Measurements from ENCODE around the gene PXDN. TPM values are rescaled to one million over a fixed set of nuclear protein-coding genes. Genes with fewer than 3 reads are reported as not detected.

The PXDN gene
- total and polyA plus RNA-seq, 10 of the 15 experiments (the other 5 are each of a cell fraction or from before 2014, with no cell fraction given) = 0.12 to 0.69 (median 0.23) TPM; not detected in 5

DNA sequence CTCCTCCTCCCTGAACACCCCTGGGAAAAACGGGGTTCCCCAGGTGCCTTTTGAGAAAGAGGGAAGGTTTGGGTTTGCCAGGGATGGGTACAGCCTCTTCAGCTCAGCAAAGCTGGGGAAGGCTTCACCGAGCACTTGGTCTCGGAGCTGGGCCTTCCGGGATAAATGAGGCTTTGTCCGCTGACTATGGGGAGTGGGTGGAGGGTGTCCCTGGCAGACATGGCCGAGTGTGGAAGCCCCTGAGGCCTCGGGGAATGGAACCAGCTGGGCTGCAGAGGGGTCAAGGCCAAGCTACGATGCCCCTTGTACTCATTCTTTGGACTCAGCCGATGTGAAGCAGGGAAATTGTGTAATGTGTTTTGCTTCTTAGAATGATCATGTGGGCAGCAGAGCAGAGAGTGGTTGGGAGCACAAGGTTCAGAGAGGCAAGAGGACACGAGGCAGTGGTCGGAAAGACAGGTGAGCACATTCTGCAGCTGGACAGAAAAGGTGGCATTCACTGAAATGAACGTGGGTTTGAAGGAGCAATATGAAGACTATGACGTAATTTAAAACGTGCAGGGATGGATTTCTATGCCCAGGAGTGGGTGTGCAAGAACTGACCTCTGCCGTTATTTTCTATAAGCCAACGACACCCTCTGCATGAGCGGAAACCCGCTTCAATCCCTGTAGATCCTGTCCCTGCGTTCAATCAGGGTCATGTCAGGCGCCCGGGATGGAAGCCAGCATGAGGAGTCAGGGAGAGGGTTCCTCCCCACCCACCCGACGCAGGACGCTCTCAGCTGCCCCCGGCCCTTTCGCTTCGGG, 142.6 kb downstream of the PXDN start:
- Histone ChIP-seq H3K4me1 (ENCODE audit: control insufficient read depth, insufficient read depth, low read length) (no peaks in the 10 kb centered on the region), H4K20me1 (ENCODE audit: control insufficient read depth, insufficient read depth) (no peaks in the 10 kb centered on the region), H3K9ac (ENCODE audit: control insufficient read depth, insufficient read depth, low read length) (no peak overlapping the region), H3K4me3 (no peak overlapping the region), H3K36me3 (ENCODE audit: control insufficient read depth in 2 of 2, insufficient read depth in 2 of 2, low read length in 1 of 2) (no peaks in the 10 kb centered on the region), H3K27ac (ENCODE audit: control insufficient read depth, insufficient read depth) (no peak overlapping the region), H2AFZ (ENCODE audit: control insufficient read depth, low read depth, low read length) (no peak overlapping the region), H3K27me3 (replicated peaks in 1 of 2; ENCODE audit: control insufficient read depth in 2 of 2, insufficient read depth in 2 of 2, low read length in 1 of 2) (no peaks in the 10 kb centered on the region), H3K4me2 (ENCODE audit: control insufficient read depth, insufficient read depth) (no peak overlapping the region), H3K79me2 (ENCODE audit: control insufficient read depth, insufficient read depth, low read length) (no peaks in the 10 kb centered on the region), H3K9me3 (replicated peaks; ENCODE audit: control insufficient read depth, insufficient read depth, low read length) (no peaks in the 10 kb centered on the region; the same call in 2 of the 3 replicates)
- POLR2A ChIA-PET = no interaction called here
- TF ChIP-seq, protein P1, sequence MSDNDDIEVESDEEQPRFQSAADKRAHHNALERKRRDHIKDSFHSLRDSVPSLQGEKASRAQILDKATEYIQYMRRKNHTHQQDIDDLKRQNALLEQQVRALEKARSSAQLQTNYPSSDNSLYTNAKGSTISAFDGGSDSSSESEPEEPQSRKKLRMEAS (IDR thresholded peaks at IDR 0.05; ENCODE audit: low read depth, low read length) = no peak
- TF ChIP-seq SP1 (IDR thresholded peaks at IDR 0.05; ENCODE audit: low read depth, low read length) = no peak
- TF ChIP-seq ZNF622 (IDR thresholded peaks at IDR 0.05) = no peak
- no peak for TF ChIP-seq FOXM1 (IDR thresholded peaks at IDR 0.05; ENCODE audit: low read depth, low read length)
- TF ChIP-seq HCFC1 (IDR thresholded peaks at IDR 0.05; ENCODE audit: low read length) = no peak
- no peak for TF ChIP-seq KLF5 (IDR thresholded peaks at IDR 0.05; ENCODE audit: partially characterized antibody)
- FAIRE-seq (no peak), ATAC-seq (no peak), DNase-seq (ENCODE audit: low read depth, low spot score) (no peak)
- RAD21 ChIA-PET (ENCODE audit: unreplicated experiment) = no interaction called here
- WGBS (ENCODE audit: insufficient coverage, insufficient replicate concordance, low lambda C conversion rate, missing lambda C conversion rate) = 39% methylated on average over 25 of the region's 27 CpGs
- SMC1A ChIA-PET (ENCODE audit: uncharacterized antibody, unreplicated experiment) = no interaction called here
- BruUV-seq (replicated peaks) = no TSS peak
- intact Hi-C loops (cut with micrococcal nuclease; ENCODE audit: unreplicated experiment) = no loop called here
- in situ Hi-C loops (cut with MboI) = no loop called here
- CTCF ChIA-PET = no interaction called here

DNA sequence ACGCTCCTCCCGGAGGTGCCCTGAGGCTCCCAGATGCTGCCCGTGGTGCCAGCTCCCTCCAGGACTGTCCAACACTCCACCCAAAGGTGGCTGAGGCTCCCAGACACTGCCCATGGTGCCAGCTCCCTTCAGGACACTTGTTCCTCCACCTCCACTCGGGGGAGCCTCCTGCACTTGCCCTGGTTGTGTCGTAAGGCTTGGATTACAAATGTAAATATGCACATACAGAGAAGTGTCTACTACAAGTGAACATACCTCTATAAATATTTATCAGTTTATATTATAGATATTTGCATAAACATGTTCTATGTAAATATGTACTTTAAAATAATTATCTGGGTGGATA, 143.3 kb downstream of the PXDN start:
- in situ Hi-C loops (cut with MboI) = no loop called here
- FAIRE-seq (no peak), ATAC-seq (no peak), DNase-seq (ENCODE audit: low read depth, low spot score) (no peak)
- H3K4me2 ChIP-seq (ENCODE audit: control insufficient read depth, insufficient read depth) = no peak overlapping the region
- no peak overlapping the region for H3K27ac ChIP-seq (ENCODE audit: control insufficient read depth, insufficient read depth)
- POLR2A ChIA-PET = no interaction called here
- RAD21 ChIA-PET (ENCODE audit: unreplicated experiment) = no interaction called here
- no peaks in the 10 kb centered on the region; the same call in 2 of the 3 replicates for H3K9me3 ChIP-seq (replicated peaks; ENCODE audit: control insufficient read depth, insufficient read depth, low read length)
- H3K79me2 ChIP-seq (ENCODE audit: control insufficient read depth, insufficient read depth, low read length) = no peaks in the 10 kb centered on the region
- no TSS peak for BruUV-seq (replicated peaks)
- H3K27me3 ChIP-seq (replicated peaks in 1 of 2; ENCODE audit: control insufficient read depth in 2 of 2, insufficient read depth in 2 of 2, low read length in 1 of 2) = no peaks in the 10 kb centered on the region
- H3K9ac ChIP-seq (ENCODE audit: control insufficient read depth, insufficient read depth, low read length) = no peak overlapping the region
- SMC1A ChIA-PET (ENCODE audit: uncharacterized antibody, unreplicated experiment) = no interaction called here
- no peaks in the 10 kb centered on the region for H4K20me1 ChIP-seq (ENCODE audit: control insufficient read depth, insufficient read depth)
- no peaks in the 10 kb centered on the region for H3K4me1 ChIP-seq (ENCODE audit: control insufficient read depth, insufficient read depth, low read length)
- H3K36me3 ChIP-seq (ENCODE audit: control insufficient read depth in 2 of 2, insufficient read depth in 2 of 2, low read length in 1 of 2) = no peaks in the 10 kb centered on the region
- H2AFZ ChIP-seq (ENCODE audit: control insufficient read depth, low read depth, low read length) = no peak overlapping the region
- intact Hi-C loops (cut with micrococcal nuclease; ENCODE audit: unreplicated experiment) = no loop called here
- 6% methylated on average over 5 of the region's 5 CpGs for WGBS (ENCODE audit: insufficient coverage, insufficient replicate concordance, low lambda C conversion rate, missing lambda C conversion rate)
- no peak overlapping the region for H3K4me3 ChIP-seq
- CTCF ChIA-PET = no interaction called here
- TF ChIP-seq, protein P2, sequence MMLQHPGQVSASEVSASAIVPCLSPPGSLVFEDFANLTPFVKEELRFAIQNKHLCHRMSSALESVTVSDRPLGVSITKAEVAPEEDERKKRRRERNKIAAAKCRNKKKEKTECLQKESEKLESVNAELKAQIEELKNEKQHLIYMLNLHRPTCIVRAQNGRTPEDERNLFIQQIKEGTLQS (IDR thresholded peaks at IDR 0.05; ENCODE audit: borderline replicate concordance, extremely low read depth, low read depth, low read length) = no peak
- TF ChIP-seq, protein P3, sequence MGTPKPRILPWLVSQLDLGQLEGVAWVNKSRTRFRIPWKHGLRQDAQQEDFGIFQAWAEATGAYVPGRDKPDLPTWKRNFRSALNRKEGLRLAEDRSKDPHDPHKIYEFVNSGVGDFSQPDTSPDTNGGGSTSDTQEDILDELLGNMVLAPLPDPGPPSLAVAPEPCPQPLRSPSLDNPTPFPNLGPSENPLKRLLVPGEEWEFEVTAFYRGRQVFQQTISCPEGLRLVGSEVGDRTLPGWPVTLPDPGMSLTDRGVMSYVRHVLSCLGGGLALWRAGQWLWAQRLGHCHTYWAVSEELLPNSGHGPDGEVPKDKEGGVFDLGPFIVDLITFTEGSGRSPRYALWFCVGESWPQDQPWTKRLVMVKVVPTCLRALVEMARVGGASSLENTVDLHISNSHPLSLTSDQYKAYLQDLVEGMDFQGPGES (IDR thresholded peaks at IDR 0.05) = no peak
- TF ChIP-seq, protein P1 (IDR thresholded peaks at IDR 0.05; ENCODE audit: low read depth, low read length) = no peak
- no peak for TF ChIP-seq ESRRA (IDR thresholded peaks at IDR 0.05; ENCODE audit: low read length)
- no peak for TF ChIP-seq NR2C1 (IDR thresholded peaks at IDR 0.05)
- TF ChIP-seq ZNF217 (IDR thresholded peaks at IDR 0.05) = no peak
- TF ChIP-seq MTA3 (IDR thresholded peaks at IDR 0.05; ENCODE audit: borderline replicate concordance, low read length) = no peak
- TF ChIP-seq RB1 (IDR thresholded peaks at IDR 0.05; ENCODE audit: borderline replicate concordance) = no peak
- TF ChIP-seq DPF2 (IDR thresholded peaks at IDR 0.05) = no peak

All from GM12878 (cell line).